GM13977 (cell line): ENCODE data around the gene ADA.

ENCODE experiments used
- DNase-seq: peaks from one replicate; pipeline ENCODE4 v3.0.0; 2012; ENCODE audit warnings: low spot score
- CTCF ChIP-seq: IDR thresholded peaks from 2 replicates; pipeline ENCODE4 v1.5.1; 2012; ENCODE audit warnings: mild to moderate bottlenecking, control low read depth; ENCODE audit not compliant: insufficient read depth; ENCODE audit errors: extremely low read depth, missing control alignments
- in situ Hi-C: fragments of 300-500 bp; cut with MboI; formaldehyde crosslinking; loops from one replicate; pipeline ENCODE4 v1.12.0; 2022; ENCODE audit warnings: low sequenced_read_pairs, low pct_unique_long_range_greater_than_20kb, mixed read lengths, inconsistent platforms; ENCODE audit not compliant: unreplicated experiment

ADA gene

GRCh38 chr20:44615169-44615791 lies 36.2 kb downstream of the ADA start:
- peak; percentile 44 for DNase-seq
- no peak for TF ChIP-seq CTCF
- in situ Hi-C loops, result loop anchor here (25.0 kb wide), 1 partner anchor 228 kb away; no protein-coding TSS in a partner anchor

- in situ Hi-C loops, result loop anchor here (25.0 kb wide), 1 partner anchor 227 kb away; no protein-coding TSS in a partner anchor
- no peak for DNase-seq
- no peak for TF ChIP-seq CTCF
Observed at GRCh38 chr20:44614525-44614924, 37.0 kb downstream of the ADA start.

- DNase-seq, result no peak
- no peak for TF ChIP-seq CTCF
- in situ Hi-C loops, result loop anchor here (25.0 kb wide), 1 partner anchor 226 kb away; no protein-coding TSS in a partner anchor
Observed at GRCh38 chr20:44613575-44613974, 37.9 kb downstream of the ADA start.

GRCh38 chr20:44610313-44610962 lies 41.1 kb downstream of the ADA start:
- no peak for TF ChIP-seq CTCF
- in situ Hi-C loops, result loop anchor here (25.0 kb wide), 1 partner anchor 223 kb away; no protein-coding TSS in a partner anchor
- DNase-seq, result no peak

- TF ChIP-seq CTCF, result peak; percentile 98
- DNase-seq, result peak; percentile 82
- in situ Hi-C loops, result loop anchor here (25.0 kb wide), 1 partner anchor 222 kb away; no protein-coding TSS in a partner anchor
Observed at GRCh38 chr20:44609516-44610312, 41.8 kb downstream of the ADA start.

GRCh38 chr20:44609006-44609515 lies 42.4 kb downstream of the ADA start:
- in situ Hi-C loops, result loop anchor here (25.0 kb wide), 1 partner anchor 222 kb away; no protein-coding TSS in a partner anchor
- DNase-seq, result no peak
- no peak for TF ChIP-seq CTCF
